ENCODE results near the gene ACACA. TPM values are rescaled to one million over a fixed set of nuclear protein-coding genes. Genes with fewer than 3 reads are reported as not detected.

Gene ACACA
- total RNA-seq, 1 donor = 24.5 TPM

DNA sequence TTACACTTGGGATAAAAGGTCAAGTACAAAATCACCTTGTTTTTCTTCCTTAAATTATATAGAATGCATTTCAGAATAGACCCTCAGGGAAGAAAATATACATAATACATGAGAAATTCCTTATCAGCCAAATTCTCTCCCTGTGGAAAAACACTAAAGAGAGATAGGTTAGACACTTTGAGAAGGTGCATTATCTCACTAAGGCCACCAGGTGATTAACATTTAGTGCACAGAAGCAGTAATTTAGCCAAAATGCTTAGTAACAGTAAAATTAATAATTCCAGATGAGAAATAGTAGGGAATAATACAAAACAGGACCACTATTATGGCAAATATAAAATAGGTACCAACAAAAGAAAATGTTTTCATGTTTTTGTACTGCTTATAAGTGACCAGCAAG, 216.1 kb downstream of the ACACA start:
- no peak for DNase-seq (ENCODE audit: low read depth in 2 of 3, low spot score in 2 of 3)

DNA sequence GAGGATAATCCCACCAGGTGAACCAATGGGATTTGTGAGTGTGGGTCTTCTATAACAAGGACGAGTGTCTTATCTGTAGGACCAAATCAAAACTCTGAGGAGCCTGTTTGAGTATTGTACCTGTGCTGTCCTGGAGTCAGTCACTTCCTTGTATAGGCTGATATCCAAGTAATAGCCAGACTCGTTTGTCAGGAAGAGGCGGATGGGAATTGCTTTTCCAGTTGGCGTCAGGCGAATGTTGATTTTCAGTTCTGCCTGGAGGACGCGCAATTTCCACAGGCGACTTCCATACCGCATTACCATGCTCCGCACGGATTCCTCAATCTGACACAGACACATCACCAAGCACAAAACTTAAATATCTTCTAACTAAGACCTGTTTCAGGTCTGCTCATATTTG, 218.5 kb downstream of the ACACA start:
- DNase-seq (ENCODE audit: low read depth in 2 of 3, low spot score in 2 of 3) = no peak

DNA sequence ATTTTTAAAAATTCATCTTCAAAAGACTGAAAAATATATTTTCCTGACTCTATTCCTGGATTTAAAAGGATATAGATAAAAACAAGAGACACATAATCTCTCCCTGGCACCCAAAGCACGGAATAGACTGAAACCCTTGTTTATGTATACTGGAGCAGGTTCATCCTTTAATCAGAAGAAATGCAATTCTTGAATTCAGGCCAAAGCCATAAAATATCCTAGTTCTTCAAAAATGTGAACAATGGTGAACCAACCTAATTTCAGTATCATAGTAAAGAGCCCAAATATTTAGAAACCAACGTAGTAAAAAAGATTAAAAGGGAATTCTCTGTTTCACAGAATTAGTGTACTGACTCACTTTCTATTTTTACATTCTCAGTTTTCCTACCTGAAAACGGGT, 219.4 kb downstream of the ACACA start:
- DNase-seq (ENCODE audit: low read depth in 2 of 3, low spot score in 2 of 3) = no peak

DNA sequence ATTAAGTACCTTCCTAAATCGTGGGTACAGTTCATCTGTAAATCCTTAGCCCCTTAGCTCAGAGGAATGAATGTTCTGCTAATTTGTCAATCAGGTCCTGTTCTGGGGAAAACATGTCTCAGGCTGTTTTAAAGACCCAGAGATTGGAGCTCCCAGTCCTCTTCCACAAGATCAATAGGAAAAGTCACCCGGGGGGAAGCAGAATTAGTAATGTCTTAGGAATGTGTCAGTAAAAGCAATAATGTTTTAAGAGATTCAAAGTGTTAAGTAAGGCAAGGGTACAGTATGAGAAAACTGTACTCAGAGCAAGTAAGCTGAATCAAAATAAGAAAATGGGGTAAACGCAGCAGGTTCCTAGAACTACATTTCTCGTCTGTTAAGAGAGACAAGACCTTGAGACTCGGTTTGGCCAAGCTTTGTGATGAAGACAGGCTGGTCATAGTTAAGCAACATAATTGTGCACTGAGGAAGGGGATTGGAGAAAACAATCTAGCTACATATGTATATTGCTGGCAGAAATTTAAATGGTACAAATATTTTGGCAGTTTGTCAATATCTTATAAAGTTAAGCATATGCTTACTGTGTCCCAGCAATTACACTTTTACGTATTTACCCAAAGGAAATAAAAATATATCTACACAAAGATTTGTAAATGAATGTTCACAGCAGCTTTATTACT, 223.7 kb downstream of the ACACA start:
- DNase-seq (ENCODE audit: low read depth in 2 of 3, low spot score in 2 of 3) = no peak

DNA sequence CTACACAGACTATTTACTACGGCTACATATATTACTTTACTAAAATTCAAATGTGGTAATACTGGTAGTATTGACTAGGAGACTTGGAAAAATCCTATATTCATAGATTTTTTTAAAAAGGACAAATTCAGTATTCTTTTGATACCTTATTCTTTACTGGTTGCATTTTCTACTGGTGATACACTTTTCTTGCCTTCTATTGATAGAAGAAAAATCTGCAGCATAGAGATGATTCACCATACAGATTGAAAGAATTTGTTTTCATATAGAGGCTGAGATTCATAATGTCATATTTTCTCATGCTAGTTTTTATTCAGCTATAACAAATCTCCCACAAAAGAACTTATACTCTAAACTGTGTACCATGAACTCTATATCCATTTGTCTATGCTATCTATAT, 226.3 kb downstream of the ACACA start:
- DNase-seq (ENCODE audit: low read depth in 2 of 3, low spot score in 2 of 3) = no peak

DNA sequence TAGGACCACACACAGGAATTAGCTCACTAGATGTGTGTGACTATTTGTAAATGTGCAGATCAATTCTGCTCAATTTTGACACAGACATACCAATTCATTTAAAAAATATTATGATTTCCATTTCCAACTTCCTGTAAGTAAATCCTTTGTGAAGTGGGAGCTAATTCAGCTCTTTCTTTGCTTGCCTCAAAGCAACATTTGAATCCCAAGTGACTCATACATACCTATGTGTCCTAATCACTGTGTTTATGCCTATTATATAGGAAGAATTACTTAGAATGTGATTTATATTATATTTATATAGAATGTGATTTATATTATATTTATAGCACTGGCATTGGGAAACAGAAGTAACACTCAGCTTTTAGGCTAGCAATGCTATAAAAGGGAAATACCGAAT, 226.7 kb downstream of the ACACA start:
- no peak for DNase-seq (ENCODE audit: low read depth in 2 of 3, low spot score in 2 of 3)

DNA sequence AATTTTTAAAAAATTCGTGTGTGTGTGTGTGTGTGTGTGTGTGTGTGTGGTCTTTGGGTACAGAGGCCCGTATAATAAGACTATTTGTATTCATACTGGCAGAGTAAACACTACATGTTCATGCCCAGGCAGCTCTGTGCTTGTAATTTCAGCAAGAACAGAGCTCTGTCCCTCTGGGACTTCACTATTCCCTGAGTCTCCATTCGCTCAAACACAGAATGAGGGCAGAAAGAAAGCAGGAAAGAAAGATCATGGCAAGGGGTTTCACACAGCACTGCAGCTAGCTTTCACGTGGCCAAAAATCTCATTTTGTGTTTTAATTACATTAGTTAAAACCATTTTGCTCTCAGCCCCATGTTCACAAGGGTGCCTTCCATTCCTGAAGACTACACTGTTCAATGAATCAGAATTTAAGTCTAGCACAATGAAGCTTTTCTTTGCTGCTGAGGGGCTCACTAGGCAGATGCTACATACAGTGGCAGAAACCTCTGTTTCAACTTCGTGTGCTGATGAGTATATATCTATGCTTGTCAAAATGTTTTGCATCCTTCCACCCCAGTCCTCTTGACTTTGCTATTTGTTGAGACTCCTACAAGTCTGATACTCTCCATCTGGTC, 229.3 kb downstream of the ACACA start:
- no peak for DNase-seq (ENCODE audit: low read depth in 2 of 3, low spot score in 2 of 3)

DNA sequence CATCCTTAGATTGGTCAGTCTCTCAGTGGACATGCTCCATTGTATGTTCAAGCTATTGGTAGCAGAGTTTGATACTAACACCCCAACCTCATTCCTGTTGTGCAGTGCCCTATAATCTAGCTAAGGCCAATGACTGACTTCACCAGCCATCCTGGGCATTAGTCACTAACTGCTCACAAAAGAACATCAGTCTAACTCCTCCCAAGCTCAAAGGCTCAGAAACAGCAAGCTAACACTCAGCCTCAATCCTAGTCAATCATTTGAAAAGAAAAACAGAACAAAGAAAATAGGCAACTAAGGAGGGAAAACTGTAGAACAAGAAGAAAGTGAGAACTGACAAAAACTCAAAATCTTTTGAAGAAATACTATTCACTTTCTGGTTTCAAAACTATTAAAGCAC, 229.9 kb downstream of the ACACA start:
- DNase-seq (ENCODE audit: low read depth in 2 of 3, low spot score in 2 of 3) = no peak

DNA sequence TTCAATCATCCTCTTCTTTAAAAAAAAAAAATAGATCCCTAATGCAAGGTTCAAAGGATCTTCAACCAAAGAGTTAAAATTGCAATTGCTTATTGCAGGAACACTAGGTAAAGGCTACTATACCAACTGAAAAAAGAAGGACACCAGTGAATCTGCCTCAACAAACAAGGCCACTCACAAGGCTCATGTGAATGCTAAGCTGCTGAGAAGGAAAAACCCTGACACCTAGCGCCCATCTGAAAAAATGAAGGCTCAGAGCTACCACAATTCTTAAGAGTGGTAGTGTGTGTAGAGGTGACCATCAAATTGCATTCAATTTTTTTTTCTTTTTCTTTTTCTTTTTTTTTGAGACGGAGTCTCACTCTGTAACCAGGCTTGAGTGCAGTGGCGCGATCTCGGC, 232.4 kb downstream of the ACACA start:
- DNase-seq (ENCODE audit: low read depth in 2 of 3, low spot score in 2 of 3) = peak in 1 of 3 donors; percentile 14

DNA sequence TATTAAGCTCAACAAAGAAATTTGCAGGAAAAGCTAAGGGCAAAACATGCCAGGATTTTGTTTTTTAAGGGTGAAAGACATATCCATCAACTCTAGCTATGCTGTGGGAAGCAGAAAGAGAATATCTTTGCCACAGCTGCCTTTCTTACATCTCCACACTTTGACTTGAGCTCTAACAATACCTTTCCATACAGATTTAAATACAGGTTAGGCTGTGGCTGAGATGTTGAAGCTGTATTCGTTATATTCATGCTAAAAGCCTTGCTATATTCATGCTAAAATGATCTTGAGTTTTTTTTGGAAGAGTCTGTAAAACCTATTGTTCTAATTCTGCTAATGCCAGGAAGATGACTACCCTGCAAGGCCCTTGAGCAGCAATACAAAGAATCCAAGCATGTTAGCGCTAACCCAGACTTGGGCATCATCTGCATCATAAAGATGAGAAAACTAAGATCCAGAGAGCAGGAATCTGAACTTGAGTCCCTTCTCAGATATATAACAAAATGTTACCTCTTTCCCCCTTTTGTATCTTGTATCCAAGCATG, 235.7 kb downstream of the ACACA start:
- DNase-seq (ENCODE audit: low read depth in 2 of 3, low spot score in 2 of 3) = no peak

DNA sequence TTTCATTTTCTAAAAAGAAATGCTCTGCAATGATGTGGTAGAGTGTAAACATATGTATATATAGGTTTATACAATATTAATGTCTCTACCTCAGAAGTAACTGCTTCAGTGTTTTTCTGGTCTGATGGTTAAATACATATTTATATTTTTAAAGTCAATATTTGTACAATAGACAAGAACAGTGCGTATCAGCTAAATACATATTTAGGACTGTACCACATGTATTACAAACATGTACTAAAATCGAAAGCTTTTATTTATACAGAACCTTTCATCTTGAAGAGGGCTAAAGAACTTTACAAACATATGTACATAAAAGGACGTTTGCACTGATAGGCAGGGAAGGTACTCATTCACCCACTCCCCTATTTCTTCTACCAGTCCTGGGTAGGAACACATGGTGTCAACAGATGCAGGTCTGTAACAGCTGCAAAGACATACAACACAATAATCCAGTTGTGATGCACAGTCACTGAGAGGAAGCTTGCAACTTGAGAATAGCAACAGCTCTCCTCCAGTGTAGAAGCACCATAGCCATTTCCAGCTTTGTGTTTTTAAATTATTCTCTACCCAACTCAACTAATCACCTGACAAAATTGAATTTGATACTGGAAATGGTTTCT, 237.8 kb downstream of the ACACA start:
- no peak for DNase-seq (ENCODE audit: low read depth in 2 of 3, low spot score in 2 of 3)

DNA sequence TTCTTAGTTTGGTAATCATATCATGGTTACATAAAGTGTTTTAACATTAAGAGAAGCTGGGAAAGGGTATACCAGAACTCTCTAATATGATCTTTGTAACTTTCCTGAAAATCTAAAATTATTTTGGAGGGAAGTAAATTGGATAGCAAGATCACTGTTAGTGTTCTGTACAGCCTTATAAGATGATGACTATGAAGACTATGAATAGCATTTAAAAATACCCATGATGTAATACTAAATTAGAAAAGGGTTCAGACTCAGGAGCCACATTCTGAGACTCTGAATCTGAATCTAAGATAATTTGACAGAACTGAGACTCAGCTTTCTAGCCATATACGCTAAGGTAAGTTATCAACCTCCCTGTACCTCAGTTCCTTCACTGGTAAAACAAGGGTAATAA, 238.9 kb downstream of the ACACA start:
- no peak for DNase-seq (ENCODE audit: low read depth in 2 of 3, low spot score in 2 of 3)

DNA sequence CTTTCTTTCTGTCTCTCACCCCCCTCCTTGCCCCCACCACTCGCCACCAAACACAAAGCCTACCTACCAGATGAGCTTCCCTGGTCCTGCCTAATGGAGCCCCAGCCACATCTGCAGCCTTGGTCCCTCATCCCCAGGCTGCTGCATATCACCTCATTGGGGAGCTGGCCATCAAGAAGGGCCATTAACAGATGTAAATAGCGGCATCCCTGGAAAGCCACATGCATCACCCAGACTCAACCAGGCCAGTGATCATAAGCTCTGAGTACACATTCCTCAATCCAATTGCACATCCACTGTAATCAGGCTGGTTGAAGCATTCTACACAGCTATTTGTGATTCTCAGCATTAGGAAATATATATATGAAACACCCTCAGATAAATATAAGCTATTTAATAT, 242.6 kb downstream of the ACACA start:
- DNase-seq (ENCODE audit: low read depth in 2 of 3, low spot score in 2 of 3) = no peak

DNA sequence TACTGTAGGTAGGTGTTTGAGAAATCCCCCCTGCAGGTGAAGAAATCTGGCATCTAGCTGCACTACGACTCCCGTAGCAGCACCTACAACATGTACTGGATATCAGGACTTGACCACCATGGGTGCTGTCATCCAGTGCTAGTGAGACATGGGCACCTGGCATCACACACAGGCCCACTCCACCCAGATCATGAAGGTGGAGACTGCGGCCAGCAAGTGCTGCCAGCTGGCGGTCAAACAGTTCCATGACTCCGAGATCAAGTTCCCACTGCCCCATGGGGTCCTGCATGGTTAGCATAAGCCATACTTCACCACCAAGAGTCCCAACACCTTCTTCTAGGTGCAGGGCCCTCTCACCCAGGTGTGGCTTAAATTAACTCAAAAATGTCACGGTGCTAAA, 243.8 kb downstream of the ACACA start:
- DNase-seq (ENCODE audit: low read depth in 2 of 3, low spot score in 2 of 3) = no peak

DNA sequence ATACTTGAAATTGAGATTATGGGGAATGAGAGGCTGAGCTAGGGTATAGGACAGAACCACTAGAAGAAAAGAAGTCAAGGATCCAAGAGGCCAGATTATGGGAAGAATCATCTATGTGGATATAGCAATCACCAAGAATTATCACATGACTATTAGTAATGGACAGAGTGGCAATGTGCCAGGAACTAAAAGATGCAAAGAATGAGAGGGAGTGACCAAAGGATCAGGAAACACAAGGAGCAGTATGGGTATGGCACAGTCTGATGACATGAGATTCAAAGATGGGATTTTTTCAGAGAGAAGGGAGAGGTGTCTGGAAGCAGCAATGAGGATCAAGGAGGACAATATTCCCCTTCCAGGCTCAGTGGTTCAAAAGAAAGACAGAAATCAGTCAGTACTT, 245.7 kb downstream of the ACACA start:
- DNase-seq (ENCODE audit: low read depth in 2 of 3, low spot score in 2 of 3) = no peak

DNA sequence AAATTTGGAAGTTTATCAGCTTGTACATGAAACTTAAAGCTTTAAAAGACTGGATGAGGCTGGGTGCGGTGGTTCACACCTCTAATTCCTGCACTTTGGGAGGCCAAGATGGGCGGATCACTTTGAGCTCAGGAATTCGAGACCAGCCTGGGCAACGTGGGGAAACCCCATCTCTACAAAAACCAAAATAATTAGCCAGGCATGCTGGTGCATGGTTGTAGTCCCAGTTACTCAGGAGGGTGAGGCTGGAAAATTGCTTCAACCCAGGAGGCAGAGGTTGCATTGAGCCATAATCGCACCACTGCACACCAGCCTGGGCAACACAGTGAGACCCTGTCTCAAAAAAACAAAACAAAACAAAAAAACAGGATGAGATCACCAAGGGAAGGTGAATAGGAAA, 248.3 kb downstream of the ACACA start:
- no peak for DNase-seq (ENCODE audit: low read depth in 2 of 3, low spot score in 2 of 3)

DNA sequence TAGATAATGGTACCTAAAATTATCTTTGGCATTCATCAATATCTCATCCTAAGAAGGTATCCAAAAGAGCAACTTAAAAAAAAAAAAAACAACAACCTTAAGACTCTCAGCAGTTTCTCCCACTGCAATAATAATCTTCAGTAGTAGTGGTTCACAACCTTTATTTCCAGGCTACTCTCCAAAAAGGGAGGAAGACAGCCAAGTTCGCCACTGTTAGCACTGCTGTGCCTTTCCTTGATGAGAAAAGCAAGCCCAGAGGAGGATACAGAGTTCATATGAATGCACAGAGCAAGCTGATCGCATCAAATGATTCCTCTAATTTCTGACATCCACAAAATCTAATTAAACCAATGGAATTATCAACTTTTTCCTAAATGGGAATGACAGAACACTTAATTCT, 258.5 kb downstream of the ACACA start:
- no peak for DNase-seq (ENCODE audit: low read depth in 2 of 3, low spot score in 2 of 3)

DNA sequence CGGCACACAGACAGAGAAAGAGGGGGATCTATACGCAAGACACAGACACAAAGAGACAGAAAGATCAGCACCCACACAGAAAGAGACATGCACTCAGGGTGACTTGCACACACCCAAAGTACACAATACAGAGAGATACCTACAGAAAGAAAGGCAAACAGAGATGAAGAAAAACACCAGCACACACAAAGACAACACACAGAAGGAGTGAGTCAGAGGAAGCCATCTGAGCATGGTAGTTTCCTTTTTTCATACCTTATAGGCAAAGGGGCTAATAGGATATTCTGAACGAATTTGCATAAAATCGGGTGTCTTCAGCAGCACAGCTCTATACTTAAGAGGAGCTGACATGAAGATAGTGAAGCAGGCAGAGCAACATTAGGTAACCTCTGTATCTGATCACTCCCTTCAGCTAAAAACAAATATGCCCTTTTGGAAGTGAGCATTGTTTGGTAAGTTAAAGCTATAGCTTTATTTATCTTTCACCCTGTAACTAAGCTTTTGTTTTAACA, 259.3 kb downstream of the ACACA start:
- peak in 1 of 3 donors; percentile 5 for DNase-seq (ENCODE audit: low read depth in 2 of 3, low spot score in 2 of 3)

DNA sequence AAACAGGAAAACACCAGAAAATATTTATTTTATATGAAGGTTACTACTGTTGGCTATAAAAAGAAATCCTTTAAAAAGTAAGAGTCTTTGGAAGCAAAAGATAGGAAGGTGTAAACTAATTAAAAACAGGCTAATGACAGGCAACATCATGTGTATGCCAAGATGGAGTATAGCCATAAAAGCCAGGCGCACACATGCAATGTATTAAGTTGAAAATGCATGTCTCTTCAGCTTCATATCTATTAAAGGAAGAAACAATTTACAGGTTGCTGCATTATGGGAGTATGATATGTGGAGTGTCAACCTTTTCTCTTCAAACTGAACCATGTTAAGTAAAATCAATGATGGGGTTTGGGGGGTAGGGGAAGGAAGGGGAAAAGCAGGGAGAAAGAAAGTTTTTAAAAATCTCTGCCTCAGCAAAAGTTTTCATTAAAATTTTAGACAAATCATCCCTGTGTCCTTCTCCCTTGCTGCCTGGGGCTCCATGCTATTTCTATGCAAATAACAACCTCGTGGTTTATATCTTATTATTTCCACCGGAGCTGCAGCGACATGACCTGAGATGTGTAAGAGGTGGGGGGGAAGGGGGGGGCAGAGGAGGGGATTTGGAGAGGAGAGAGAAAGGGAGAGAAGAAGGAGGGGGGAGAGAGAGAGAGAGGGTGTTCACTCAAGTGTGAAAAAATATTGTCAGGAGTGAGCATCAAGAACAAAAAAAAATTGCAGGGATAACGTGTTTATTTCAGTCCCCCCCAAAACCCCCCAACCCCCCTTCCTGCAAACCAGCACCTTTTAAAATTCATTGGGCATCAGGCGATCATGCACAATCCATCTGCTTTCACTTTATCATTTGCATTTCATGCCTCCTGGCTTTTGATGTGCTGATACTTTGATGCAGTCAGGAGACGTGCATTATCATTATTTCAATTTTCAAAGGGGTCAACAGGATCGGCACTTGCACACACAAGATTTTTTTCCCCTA, 260.3 kb downstream of the ACACA start:
- DNase-seq (ENCODE audit: low read depth in 2 of 3, low spot score in 2 of 3) = no peak

DNA sequence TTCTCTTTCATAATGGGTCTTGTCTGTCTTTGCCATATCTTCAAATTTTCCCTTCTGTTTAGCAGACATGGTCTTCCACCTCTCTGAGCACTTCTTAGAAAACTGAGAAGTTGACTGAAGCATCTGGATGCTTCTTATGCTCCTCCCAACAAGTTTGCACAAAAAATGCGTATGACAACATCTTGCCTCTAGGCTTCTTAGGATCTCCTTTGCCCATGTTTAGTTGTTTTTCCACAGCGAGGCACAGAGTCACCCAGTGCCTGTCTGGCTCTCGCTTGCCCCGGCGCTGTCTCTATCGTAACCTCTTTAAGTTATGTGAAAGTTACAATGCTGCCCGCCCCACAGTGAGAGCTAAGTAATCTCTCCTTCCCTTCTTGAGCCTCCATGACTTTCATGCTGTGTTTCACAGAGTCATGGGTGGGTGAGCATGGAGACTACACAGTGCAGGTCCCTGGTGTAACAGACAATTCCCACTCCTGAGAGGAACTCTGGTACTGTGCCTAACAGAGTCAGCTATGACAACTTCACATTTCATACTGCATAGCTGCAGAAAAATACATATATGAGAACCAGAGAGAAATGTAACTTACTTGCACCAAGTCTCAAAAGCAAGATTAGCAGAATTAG, 262.4 kb downstream of the ACACA start:
- DNase-seq (ENCODE audit: low read depth in 2 of 3, low spot score in 2 of 3) = no peak
